ENCODE results near the gene LYRM4.
A peak's percentile ranks its signal among the peaks of the same experiment; 100 is the strongest.

Gene LYRM4

DNA sequence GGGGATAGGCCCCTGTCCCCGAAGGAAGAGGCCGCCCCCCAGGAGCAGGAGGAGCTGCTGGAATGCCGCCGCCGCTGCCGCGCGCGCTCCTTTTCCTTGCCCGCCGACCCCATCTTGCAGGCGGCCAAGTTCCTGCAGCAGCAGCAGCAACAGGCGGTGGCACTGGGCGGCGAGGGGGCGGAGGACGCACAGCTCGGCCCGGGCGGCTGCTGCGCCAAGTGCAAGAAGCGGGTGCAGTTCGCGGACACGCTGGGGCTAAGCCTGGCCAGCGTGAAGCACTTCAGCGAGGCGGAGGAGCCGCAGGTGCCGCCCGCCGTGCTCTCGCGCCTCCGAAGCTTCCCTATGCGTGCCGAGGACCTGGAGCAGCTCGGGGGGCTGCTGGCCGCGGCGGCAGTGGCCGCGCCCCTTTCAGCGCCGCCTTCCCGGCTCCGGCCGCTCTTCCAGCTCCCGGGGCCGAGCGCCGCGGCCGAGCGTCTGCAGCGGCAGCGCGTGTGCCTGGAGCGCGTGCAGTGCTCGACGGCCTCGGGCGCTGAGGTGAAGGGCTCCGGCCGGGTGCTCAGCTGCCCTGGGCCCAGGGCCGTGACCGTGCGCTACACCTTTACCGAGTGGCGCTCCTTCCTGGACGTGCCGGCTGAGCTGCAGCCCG is 175.0 kb downstream of the LYRM4 start:
- H3K9me3 ChIP-seq (ENCODE audit: control insufficient read depth, insufficient read depth, low read depth, low read length): no peaks in the 10 kb centered on the region
- no peak overlapping the region for H3K27ac ChIP-seq (ENCODE audit: low read depth, low read length)
- H3K27me3 ChIP-seq (ENCODE audit: control insufficient read depth, insufficient read depth, low read length): peaks cover 74% of the 10 kb centered on the region
- peak overlapping the region; percentile 62 for H3K4me3 ChIP-seq (ENCODE audit: low read depth, low read length)
- peak overlapping the region; percentile 44 for H3K9ac ChIP-seq (ENCODE audit: low read length)
- peaks cover 13% of the 10 kb centered on the region for H3K4me1 ChIP-seq (ENCODE audit: control insufficient read depth, insufficient read depth, low read length)
- no peaks in the 10 kb centered on the region for H3K36me3 ChIP-seq (ENCODE audit: control insufficient read depth, insufficient read depth, low read length)

DNA sequence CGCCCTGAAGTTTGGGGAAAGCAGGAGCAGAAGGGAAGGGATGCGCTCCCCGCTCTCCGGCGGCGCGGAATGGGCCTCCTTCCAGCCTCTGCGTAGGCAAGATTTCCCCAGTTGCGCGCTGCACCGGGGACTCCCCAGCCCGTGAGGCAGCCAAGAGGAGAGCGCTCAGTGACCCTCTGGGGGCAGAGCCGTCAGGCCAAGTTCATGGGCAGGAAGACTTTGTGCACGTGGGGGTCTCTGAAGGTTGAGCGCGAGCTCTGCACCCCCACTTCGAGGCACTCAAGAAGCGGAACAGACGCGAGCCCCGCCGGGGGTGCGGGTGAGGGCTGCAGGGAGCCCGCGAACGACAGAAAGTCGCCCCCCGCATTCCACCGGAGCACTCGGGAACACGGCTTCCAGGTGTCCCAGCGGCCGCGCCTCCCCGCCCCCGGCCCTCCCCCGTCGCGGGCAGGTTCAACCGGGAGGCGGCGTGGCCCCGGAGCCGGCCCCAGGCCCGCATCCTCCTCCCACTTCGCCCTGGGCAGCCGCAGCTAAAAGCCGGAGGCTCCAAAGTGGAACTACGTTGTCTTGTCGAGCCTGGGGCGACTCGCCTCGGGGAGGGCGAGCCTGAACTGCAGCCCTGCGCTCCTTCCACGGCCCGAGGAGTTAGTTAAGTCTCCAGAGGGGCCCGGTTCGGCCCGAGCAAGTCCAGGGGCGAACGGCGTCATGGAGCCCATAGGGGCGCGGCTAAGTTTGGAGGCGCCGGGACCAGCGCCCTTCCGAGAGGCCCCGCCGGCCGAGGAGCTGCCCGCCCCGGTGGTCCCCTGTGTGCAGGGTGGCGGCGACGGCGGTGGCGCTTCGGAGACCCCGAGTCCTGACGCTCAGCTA is 175.7 kb downstream of the LYRM4 start, which contains the start of gene PPP1R3G:
TSS of gene PPP1R3G (plus strand) at position 561 of the 867 bp plus-strand sequence. CDS start at position 706, 145 bp downstream.
- Histone ChIP-seq H3K4me3 (ENCODE audit: low read depth, low read length) (peak within 1 kb of the TSS; percentile 62), H3K27ac (ENCODE audit: low read depth, low read length) (no peak within 1 kb of the TSS), H3K4me1 (ENCODE audit: control insufficient read depth, insufficient read depth, low read length) (peaks cover 13% of the 10 kb centered on the region), H3K27me3 (ENCODE audit: control insufficient read depth, insufficient read depth, low read length) (peaks cover 67% of the 10 kb centered on the region), H3K9ac (ENCODE audit: low read length) (peak within 1 kb of the TSS; percentile 44), H3K9me3 (ENCODE audit: control insufficient read depth, insufficient read depth, low read depth, low read length) (no peaks in the 10 kb centered on the region), H3K36me3 (ENCODE audit: control insufficient read depth, insufficient read depth, low read length) (no peaks in the 10 kb centered on the region)

DNA sequence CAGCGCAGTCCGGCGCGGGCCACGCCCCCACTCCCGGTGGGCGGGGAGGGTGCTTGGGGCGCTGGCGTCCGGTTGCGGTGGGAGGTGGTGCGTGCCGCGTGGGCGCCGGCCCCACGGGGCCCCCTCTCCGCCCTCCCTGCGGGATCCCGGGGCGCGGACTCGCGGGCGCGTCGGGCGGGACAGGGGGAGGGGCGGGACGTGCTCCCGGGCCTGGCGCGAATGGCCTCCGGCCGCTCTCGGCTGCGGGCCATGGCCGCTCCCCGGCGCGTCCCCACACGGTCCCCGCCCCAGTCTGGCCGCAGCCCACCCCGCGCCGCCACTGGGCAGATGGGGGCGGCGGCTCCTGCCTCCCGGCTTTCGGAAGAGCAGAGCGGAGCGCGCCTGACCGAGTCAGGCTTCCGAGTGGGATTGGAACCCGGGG is 176.4 kb downstream of the LYRM4 start:
- H3K4me3 ChIP-seq (ENCODE audit: low read depth, low read length): peak overlapping the region; percentile 62
- peak overlapping the region; percentile 43 for H3K9ac ChIP-seq (ENCODE audit: low read length)
- no peaks in the 10 kb centered on the region for H3K9me3 ChIP-seq (ENCODE audit: control insufficient read depth, insufficient read depth, low read depth, low read length)
- peaks cover 64% of the 10 kb centered on the region for H3K27me3 ChIP-seq (ENCODE audit: control insufficient read depth, insufficient read depth, low read length)
- H3K27ac ChIP-seq (ENCODE audit: low read depth, low read length): no peak overlapping the region
- peaks cover 13% of the 10 kb centered on the region for H3K4me1 ChIP-seq (ENCODE audit: control insufficient read depth, insufficient read depth, low read length)
- H3K36me3 ChIP-seq (ENCODE audit: control insufficient read depth, insufficient read depth, low read length): no peaks in the 10 kb centered on the region

DNA sequence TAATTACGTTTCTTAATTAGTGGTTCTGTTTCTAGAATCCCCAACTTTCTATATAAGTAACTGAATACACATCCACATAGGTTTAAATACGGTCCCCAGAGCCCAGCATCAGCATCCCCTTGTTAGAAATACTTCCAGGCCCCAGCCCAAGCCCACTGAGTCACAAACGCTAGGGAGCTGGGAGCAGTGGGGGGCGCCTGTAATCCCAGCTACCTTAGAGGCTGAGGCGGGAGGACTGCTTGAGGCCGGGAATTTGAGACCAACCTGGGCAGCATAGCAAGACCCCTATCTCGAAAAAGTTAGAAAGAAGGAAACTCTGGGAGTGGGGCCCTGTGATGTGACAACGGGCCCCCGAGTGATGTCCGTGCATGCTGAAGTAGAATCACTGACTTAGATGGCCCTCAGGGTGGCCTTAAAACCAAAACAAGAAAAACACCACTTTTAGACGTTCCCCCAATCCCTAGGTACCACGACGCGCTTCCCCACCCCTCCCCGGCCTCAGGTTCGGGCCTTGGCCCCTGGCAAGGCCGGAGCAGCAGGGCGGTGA is 176.9 kb downstream of the LYRM4 start:
- peak overlapping the region; percentile 62 for H3K4me3 ChIP-seq (ENCODE audit: low read depth, low read length)
- no peak overlapping the region for H3K9ac ChIP-seq (ENCODE audit: low read length)
- no peaks in the 10 kb centered on the region for H3K9me3 ChIP-seq (ENCODE audit: control insufficient read depth, insufficient read depth, low read depth, low read length)
- no peaks in the 10 kb centered on the region for H3K36me3 ChIP-seq (ENCODE audit: control insufficient read depth, insufficient read depth, low read length)
- peaks cover 64% of the 10 kb centered on the region for H3K27me3 ChIP-seq (ENCODE audit: control insufficient read depth, insufficient read depth, low read length)
- no peak overlapping the region for H3K27ac ChIP-seq (ENCODE audit: low read depth, low read length)
- H3K4me1 ChIP-seq (ENCODE audit: control insufficient read depth, insufficient read depth, low read length): peaks cover 13% of the 10 kb centered on the region

DNA sequence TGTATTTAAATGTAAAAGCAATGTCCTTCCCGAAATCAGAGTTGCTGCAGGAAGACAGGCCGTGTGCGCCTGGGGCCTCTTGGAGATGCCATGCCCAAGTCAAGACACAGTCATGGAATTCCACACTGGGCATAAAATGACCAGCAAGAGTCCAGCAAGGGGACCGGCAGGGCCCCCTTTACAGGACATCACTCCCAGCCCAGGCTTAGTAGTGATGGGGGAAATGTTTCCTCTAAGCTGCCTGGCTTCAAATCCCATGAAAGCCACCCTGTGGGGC is 177.5 kb downstream of the LYRM4 start:
- Histone ChIP-seq H3K27ac (ENCODE audit: low read depth, low read length) (no peak overlapping the region), H3K9me3 (ENCODE audit: control insufficient read depth, insufficient read depth, low read depth, low read length) (no peaks in the 10 kb centered on the region), H3K27me3 (ENCODE audit: control insufficient read depth, insufficient read depth, low read length) (peaks cover 62% of the 10 kb centered on the region), H3K9ac (ENCODE audit: low read length) (no peak overlapping the region), H3K36me3 (ENCODE audit: control insufficient read depth, insufficient read depth, low read length) (no peaks in the 10 kb centered on the region), H3K4me1 (ENCODE audit: control insufficient read depth, insufficient read depth, low read length) (peaks cover 13% of the 10 kb centered on the region), H3K4me3 (ENCODE audit: low read depth, low read length) (no peak overlapping the region)

DNA sequence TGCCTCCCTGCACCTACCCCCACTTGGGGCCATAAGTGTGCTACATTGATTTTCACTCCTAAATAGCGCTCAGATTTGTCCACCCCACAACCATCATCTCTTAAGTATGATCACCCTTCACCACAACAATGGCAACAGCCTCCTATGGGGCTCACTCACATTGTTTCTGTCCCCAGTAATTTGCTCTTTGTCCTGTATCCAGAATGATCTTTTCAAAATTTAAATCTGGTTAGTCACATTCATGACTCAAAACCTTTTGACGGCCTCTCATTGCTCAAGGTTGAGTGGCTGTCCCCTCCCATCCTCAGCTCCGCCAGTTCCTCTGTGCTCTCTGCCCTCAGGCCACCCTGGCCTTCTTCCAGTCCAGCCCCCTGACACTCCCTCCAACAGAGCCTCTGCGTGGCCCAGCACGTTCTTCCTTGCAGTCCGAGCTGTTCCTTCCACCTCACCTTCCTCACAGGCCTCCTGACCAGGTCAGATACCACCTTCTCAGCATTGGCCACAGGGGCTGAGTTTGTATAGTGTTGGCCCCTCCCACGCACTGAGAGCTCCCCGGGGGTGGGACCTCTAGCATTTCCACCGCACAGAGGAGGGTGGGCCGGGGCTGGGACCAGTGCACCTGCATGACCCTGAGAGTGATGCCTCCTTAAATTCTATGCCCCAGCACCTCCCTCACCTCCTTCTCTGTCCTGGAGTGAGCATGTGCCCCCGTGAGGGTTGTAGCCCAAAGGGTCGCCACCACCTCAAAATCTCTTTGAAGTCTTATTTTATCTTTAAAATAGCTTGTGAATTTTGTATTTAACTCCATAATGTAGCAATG is 178.1 kb downstream of the LYRM4 start:
- no peak overlapping the region for H3K27ac ChIP-seq (ENCODE audit: low read depth, low read length)
- H3K4me1 ChIP-seq (ENCODE audit: control insufficient read depth, insufficient read depth, low read length): peaks cover 12% of the 10 kb centered on the region
- H3K4me3 ChIP-seq (ENCODE audit: low read depth, low read length): no peak overlapping the region
- H3K36me3 ChIP-seq (ENCODE audit: control insufficient read depth, insufficient read depth, low read length): no peaks in the 10 kb centered on the region
- no peak overlapping the region for H3K9ac ChIP-seq (ENCODE audit: low read length)
- H3K9me3 ChIP-seq (ENCODE audit: control insufficient read depth, insufficient read depth, low read depth, low read length): no peaks in the 10 kb centered on the region
- H3K27me3 ChIP-seq (ENCODE audit: control insufficient read depth, insufficient read depth, low read length): peaks cover 61% of the 10 kb centered on the region

DNA sequence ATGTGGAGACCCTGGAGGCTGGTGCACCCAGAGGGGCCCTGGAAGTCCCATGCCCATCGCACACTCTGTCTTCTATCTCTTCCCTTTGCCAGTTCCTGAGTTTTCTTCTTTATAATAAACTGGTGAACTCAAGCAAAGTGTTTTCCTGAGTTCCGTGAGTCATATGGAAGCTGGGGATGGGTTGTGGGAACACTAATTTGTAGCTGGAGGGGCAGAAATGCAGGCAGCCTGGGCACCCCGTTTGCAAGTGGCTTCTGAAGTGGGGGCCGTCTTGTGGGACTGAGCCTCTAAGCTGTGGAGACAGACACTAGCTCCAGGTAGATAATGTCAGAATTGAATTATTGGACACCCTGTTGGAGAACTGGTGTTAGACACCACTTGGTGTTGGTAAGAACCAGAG is 178.8 kb downstream of the LYRM4 start:
- Histone ChIP-seq H3K9me3 (ENCODE audit: control insufficient read depth, insufficient read depth, low read depth, low read length) (no peaks in the 10 kb centered on the region), H3K27ac (ENCODE audit: low read depth, low read length) (no peak overlapping the region), H3K27me3 (ENCODE audit: control insufficient read depth, insufficient read depth, low read length) (peaks cover 53% of the 10 kb centered on the region), H3K36me3 (ENCODE audit: control insufficient read depth, insufficient read depth, low read length) (no peaks in the 10 kb centered on the region), H3K4me1 (ENCODE audit: control insufficient read depth, insufficient read depth, low read length) (peaks cover 7% of the 10 kb centered on the region; the same call in 1 of the 2 replicates), H3K4me3 (ENCODE audit: low read depth, low read length) (no peak overlapping the region), H3K9ac (ENCODE audit: low read length) (no peak overlapping the region)

DNA sequence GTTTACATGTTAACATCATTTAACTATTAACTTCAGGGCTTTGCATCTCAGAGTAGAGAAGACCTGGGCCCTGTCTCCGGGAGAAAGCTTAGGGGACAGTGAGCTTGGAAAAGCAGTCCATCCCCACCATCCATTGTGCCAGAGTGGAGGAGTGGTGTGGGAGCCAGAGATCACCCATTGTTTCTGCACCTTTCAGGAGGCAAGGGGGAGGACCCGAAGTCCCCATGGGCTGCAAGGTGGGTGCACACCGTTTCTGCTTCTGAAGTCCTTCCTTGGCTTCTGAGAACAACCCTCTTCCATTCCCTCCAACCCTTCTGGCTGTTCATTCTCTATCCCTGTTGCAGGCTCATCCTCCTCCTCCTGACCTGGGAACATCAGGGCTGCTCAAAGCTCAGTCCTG is 179.6 kb downstream of the LYRM4 start:
- Histone ChIP-seq H3K36me3 (ENCODE audit: control insufficient read depth, insufficient read depth, low read length) (no peaks in the 10 kb centered on the region), H3K4me1 (ENCODE audit: control insufficient read depth, insufficient read depth, low read length) (peaks cover 5% of the 10 kb centered on the region; the same call in 1 of the 2 replicates), H3K4me3 (ENCODE audit: low read depth, low read length) (no peak overlapping the region), H3K27me3 (ENCODE audit: control insufficient read depth, insufficient read depth, low read length) (peaks cover 45% of the 10 kb centered on the region), H3K9me3 (ENCODE audit: control insufficient read depth, insufficient read depth, low read depth, low read length) (no peaks in the 10 kb centered on the region), H3K27ac (ENCODE audit: low read depth, low read length) (no peak overlapping the region), H3K9ac (ENCODE audit: low read length) (no peak overlapping the region)

DNA sequence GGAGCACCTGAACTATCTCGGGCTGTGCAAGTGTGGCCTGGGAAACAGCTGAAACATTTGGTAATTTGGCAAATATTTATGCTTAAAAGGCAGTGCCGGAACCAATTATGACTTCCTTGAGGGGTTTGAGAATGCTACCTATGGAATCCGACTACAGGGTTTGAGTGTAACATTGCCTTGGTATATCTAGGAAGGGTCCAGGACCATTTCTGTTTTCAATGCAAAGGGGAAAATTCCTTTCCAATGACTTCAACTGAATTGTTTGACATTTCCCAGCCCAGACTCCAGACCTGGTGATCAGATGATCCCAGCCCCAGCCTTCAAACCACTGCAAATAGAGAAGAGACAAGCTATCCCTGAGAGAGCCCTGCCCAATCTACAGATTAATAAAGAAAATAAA is 180.2 kb downstream of the LYRM4 start:
- Histone ChIP-seq H3K4me1 (ENCODE audit: control insufficient read depth, insufficient read depth, low read length) (peaks cover 3% of the 10 kb centered on the region; the same call in 1 of the 2 replicates), H3K27ac (ENCODE audit: low read depth, low read length) (no peak overlapping the region), H3K9me3 (ENCODE audit: control insufficient read depth, insufficient read depth, low read depth, low read length) (no peaks in the 10 kb centered on the region), H3K9ac (ENCODE audit: low read length) (no peak overlapping the region), H3K4me3 (ENCODE audit: low read depth, low read length) (no peak overlapping the region), H3K27me3 (ENCODE audit: control insufficient read depth, insufficient read depth, low read length) (peaks cover 39% of the 10 kb centered on the region), H3K36me3 (ENCODE audit: control insufficient read depth, insufficient read depth, low read length) (no peaks in the 10 kb centered on the region)

DNA sequence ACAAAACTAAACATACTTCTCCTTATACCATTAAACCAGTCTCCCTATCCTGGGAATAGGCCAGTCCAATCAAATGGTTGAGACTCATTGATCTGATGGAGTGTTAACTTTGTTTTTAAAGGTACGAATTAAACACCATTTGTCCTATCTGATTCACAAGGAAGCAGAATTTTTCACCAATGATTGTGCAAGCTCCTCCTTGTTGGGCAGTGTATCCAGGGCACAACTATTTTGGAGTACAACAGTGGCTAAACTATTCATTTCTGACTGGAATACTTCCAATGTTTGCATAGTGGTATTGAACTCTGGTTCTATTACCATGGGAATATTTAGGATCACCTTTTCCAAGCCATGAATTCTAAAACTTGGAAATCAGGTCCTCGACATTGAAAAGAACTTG is 181.1 kb downstream of the LYRM4 start:
- Histone ChIP-seq H3K9me3 (ENCODE audit: control insufficient read depth, insufficient read depth, low read depth, low read length) (no peaks in the 10 kb centered on the region), H3K4me1 (ENCODE audit: control insufficient read depth, insufficient read depth, low read length) (peaks cover under 1% of the 10 kb centered on the region; the same call in 1 of the 2 replicates), H3K9ac (ENCODE audit: low read length) (no peak overlapping the region), H3K36me3 (ENCODE audit: control insufficient read depth, insufficient read depth, low read length) (no peaks in the 10 kb centered on the region), H3K27me3 (ENCODE audit: control insufficient read depth, insufficient read depth, low read length) (peaks cover 31% of the 10 kb centered on the region), H3K27ac (ENCODE audit: low read depth, low read length) (no peak overlapping the region), H3K4me3 (ENCODE audit: low read depth, low read length) (no peak overlapping the region)

All from HUES6 (cell line).